ENCODE data around the gene FBLN1. TPM values are rescaled to one million over a fixed set of nuclear protein-coding genes. Genes with fewer than 3 reads are reported as not detected.

Gene FBLN1
- total and polyA plus RNA-seq, 2 of the 13 experiments (the other 11 are each of a cell fraction or from before 2014, with no cell fraction given) = 37.3 to 103 TPM

DNA sequence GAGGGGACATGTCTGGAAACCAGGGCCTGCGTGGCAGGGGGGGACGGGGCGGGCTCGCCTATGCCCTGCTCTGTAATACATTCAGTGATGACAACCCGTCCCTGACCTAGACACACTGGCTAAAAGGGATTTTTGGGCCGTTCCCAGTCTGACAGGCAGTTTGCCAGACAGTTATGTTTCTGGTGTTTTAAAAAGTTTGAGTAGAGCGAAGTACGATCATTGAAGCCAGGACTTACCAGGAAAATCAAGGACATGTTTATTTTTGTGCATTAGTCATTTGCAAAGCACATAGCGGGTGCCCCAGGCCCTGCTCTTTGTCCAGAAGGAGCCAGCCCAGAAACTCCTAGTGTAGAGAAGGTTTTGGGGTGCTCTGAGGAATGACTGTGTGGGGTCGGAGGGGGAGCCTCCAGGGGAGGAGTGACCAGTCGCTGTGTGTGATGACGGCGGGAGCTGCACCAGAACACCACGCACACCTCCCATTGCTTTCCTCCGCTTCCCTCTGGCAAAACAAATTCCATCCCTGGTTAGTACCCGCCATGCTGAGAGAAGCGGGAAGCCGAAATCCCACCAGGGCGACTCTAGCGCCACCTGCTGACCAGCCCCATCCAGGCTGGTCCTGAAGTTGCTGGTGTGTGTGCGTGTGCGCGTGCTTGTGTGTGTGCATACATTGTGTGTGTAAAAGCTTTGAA lies 50.8 kb downstream of the FBLN1 start (continued):
- peak; percentile 33; the same call in 1 of the 2 replicates for TF ChIP-seq ESRRA (CRISPR knock-in tag; IDR thresholded peaks at IDR 0.05; ENCODE audit: low read depth)
- peak; percentile 5; the same call in 1 of the 2 replicates for TF ChIP-seq HNF4A (CRISPR knock-in tag; IDR thresholded peaks at IDR 0.05)
- 0 out of 2 replicates have a peak, but pooled peaks have one; percentile 34 for TF ChIP-seq YEATS2 (CRISPR knock-in tag; IDR thresholded peaks at IDR 0.05; ENCODE audit: borderline replicate concordance)
- no peak for TF ChIP-seq ZFP62 (CRISPR knock-in tag; IDR thresholded peaks at IDR 0.05)
- TF ChIP-seq, protein P1, sequence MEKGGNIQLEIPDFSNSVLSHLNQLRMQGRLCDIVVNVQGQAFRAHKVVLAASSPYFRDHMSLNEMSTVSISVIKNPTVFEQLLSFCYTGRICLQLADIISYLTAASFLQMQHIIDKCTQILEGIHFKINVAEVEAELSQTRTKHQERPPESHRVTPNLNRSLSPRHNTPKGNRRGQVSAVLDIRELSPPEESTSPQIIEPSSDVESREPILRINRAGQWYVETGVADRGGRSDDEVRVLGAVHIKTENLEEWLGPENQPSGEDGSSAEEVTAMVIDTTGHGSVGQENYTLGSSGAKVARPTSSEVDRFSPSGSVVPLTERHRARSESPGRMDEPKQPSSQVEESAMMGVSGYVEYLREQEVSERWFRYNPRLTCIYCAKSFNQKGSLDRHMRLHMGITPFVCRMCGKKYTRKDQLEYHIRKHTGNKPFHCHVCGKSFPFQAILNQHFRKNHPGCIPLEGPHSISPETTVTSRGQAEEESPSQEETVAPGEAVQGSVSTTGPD (CRISPR knock-in tag; IDR thresholded peaks at IDR 0.05) = peak; percentile 90
- TF ChIP-seq SIX4 (CRISPR knock-in tag; IDR thresholded peaks at IDR 0.05) = no peak
- no peak for TF ChIP-seq ZKSCAN8 (CRISPR knock-in tag; IDR thresholded peaks at IDR 0.05; ENCODE audit: borderline replicate concordance)
- TF ChIP-seq, protein P2, sequence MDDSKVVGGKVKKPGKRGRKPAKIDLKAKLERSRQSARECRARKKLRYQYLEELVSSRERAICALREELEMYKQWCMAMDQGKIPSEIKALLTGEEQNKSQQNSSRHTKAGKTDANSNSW (CRISPR knock-in tag; IDR thresholded peaks at IDR 0.05; ENCODE audit: borderline replicate concordance) = no peak
- TF ChIP-seq SIN3B (IDR thresholded peaks at IDR 0.05; ENCODE audit: low read length) = no peak
- no peak for TF ChIP-seq ATF1 (CRISPR knock-in tag; IDR thresholded peaks at IDR 0.05)
- TF ChIP-seq NFRKB (IDR thresholded peaks at IDR 0.05) = no peak
- TF ChIP-seq, protein P3, sequence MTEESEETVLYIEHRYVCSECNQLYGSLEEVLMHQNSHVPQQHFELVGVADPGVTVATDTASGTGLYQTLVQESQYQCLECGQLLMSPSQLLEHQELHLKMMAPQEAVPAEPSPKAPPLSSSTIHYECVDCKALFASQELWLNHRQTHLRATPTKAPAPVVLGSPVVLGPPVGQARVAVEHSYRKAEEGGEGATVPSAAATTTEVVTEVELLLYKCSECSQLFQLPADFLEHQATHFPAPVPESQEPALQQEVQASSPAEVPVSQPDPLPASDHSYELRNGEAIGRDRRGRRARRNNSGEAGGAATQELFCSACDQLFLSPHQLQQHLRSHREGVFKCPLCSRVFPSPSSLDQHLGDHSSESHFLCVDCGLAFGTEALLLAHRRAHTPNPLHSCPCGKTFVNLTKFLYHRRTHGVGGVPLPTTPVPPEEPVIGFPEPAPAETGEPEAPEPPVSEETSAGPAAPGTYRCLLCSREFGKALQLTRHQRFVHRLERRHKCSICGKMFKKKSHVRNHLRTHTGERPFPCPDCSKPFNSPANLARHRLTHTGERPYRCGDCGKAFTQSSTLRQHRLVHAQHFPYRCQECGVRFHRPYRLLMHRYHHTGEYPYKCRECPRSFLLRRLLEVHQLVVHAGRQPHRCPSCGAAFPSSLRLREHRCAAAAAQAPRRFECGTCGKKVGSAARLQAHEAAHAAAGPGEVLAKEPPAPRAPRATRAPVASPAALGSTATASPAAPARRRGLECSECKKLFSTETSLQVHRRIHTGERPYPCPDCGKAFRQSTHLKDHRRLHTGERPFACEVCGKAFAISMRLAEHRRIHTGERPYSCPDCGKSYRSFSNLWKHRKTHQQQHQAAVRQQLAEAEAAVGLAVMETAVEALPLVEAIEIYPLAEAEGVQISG (CRISPR knock-in tag; IDR thresholded peaks at IDR 0.05) = peak; percentile 37; the same call in 1 of the 2 replicates
- peak; percentile 38; the same call in 1 of the 2 replicates for TF ChIP-seq FOSL1 (CRISPR knock-in tag; IDR thresholded peaks at IDR 0.05; ENCODE audit: borderline replicate concordance)
- TF ChIP-seq ZNF326 (CRISPR knock-in tag; IDR thresholded peaks at IDR 0.05; ENCODE audit: borderline replicate concordance) = no peak
- TF ChIP-seq ZNF10 (CRISPR knock-in tag; IDR thresholded peaks at IDR 0.05; ENCODE audit: borderline replicate concordance, low read depth) = no peak
- TF ChIP-seq, protein P4, sequence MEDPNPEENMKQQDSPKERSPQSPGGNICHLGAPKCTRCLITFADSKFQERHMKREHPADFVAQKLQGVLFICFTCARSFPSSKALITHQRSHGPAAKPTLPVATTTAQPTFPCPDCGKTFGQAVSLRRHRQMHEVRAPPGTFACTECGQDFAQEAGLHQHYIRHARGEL (CRISPR knock-in tag; IDR thresholded peaks at IDR 0.05) = no peak
- TF ChIP-seq KLF6 (CRISPR knock-in tag; IDR thresholded peaks at IDR 0.05) = no peak
- no peak for TF ChIP-seq RORA (CRISPR knock-in tag; IDR thresholded peaks at IDR 0.05)
- TF ChIP-seq, protein P5, sequence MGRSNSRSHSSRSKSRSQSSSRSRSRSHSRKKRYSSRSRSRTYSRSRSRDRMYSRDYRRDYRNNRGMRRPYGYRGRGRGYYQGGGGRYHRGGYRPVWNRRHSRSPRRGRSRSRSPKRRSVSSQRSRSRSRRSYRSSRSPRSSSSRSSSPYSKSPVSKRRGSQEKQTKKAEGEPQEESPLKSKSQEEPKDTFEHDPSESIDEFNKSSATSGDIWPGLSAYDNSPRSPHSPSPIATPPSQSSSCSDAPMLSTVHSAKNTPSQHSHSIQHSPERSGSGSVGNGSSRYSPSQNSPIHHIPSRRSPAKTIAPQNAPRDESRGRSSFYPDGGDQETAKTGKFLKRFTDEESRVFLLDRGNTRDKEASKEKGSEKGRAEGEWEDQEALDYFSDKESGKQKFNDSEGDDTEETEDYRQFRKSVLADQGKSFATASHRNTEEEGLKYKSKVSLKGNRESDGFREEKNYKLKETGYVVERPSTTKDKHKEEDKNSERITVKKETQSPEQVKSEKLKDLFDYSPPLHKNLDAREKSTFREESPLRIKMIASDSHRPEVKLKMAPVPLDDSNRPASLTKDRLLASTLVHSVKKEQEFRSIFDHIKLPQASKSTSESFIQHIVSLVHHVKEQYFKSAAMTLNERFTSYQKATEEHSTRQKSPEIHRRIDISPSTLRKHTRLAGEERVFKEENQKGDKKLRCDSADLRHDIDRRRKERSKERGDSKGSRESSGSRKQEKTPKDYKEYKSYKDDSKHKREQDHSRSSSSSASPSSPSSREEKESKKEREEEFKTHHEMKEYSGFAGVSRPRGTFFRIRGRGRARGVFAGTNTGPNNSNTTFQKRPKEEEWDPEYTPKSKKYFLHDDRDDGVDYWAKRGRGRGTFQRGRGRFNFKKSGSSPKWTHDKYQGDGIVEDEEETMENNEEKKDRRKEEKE (IDR thresholded peaks at IDR 0.05) = no peak
- TF ChIP-seq, protein P6, sequence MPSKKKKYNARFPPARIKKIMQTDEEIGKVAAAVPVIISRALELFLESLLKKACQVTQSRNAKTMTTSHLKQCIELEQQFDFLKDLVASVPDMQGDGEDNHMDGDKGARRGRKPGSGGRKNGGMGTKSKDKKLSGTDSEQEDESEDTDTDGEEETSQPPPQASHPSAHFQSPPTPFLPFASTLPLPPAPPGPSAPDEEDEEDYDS (CRISPR knock-in tag; IDR thresholded peaks at IDR 0.05) = no peak
- TF ChIP-seq PHF21A (CRISPR knock-in tag; IDR thresholded peaks at IDR 0.05) = peak; percentile 52; the same call in 1 of the 2 replicates

Measured in HepG2 (cell line).